ENCODE data around the gene HEPN1.
"Not testable (repeated sequence)": the region's sequence is repeated elsewhere in the genome, so short reads cannot be mapped to it uniquely, and the experiment has no call there.

Gene HEPN1

GRCh38 chr11:124951341-124951740 lies 32.3 kb downstream of the HEPN1 start:
- no peak overlapping the region for H3K4me3 Mint-ChIP-seq
- H3K9me3 Mint-ChIP-seq = peaks cover 4% of the 10 kb centered on the region
- no peaks in the 10 kb centered on the region for H3K27me3 Mint-ChIP-seq (ENCODE audit: low read depth)
- TF ChIP-seq CTCF (IDR thresholded peaks at IDR 0.05; ENCODE audit: unreplicated experiment in 3 of 3) = no peak
- H3K27ac Mint-ChIP-seq = no peak overlapping the region
- no peaks in the 10 kb centered on the region for H3K4me1 Mint-ChIP-seq
- H3K36me3 Mint-ChIP-seq (ENCODE audit: low read depth) = no peaks in the 10 kb centered on the region

GRCh38 chr11:124953753-124954589 lies 34.9 kb downstream of the HEPN1 start, which contains the start of gene CCDC15:
CCDC15 (plus strand) TSS chr11:124954202; CDS start chr11:124954733, 531 bp downstream.
- H3K36me3 Mint-ChIP-seq (ENCODE audit: low read depth) = no peaks in the 10 kb centered on the region
- no peak for TF ChIP-seq CTCF (IDR thresholded peaks at IDR 0.05; ENCODE audit: unreplicated experiment in 3 of 3)
- H3K4me3 Mint-ChIP-seq = no peak within 1 kb of the TSS
- no peaks in the 10 kb centered on the region for H3K9me3 Mint-ChIP-seq
- no peak within 1 kb of the TSS for H3K27ac Mint-ChIP-seq
- H3K4me1 Mint-ChIP-seq = no peaks in the 10 kb centered on the region
- no peaks in the 10 kb centered on the region for H3K27me3 Mint-ChIP-seq (ENCODE audit: low read depth)

GRCh38 chr11:124954590-124954955 lies 35.5 kb downstream of the HEPN1 start:
- Mint-ChIP-seq H3K4me3 (no peak overlapping the region), H3K4me1 (no peaks in the 10 kb centered on the region), H3K27ac (no peak overlapping the region), H3K9me3 (no peaks in the 10 kb centered on the region), H3K36me3 (ENCODE audit: low read depth) (no peaks in the 10 kb centered on the region), H3K27me3 (ENCODE audit: low read depth) (no peaks in the 10 kb centered on the region)
- TF ChIP-seq CTCF (IDR thresholded peaks at IDR 0.05; ENCODE audit: unreplicated experiment in 3 of 3) = no peak

- H3K9me3 Mint-ChIP-seq = no peaks in the 10 kb centered on the region
- no peak overlapping the region for H3K27ac Mint-ChIP-seq
- no peaks in the 10 kb centered on the region for H3K4me1 Mint-ChIP-seq
- H3K4me3 Mint-ChIP-seq = peak overlapping the region in 1 of 3 experiments; percentile 62
- no peaks in the 10 kb centered on the region for H3K27me3 Mint-ChIP-seq (ENCODE audit: low read depth)
- no peak for TF ChIP-seq CTCF (IDR thresholded peaks at IDR 0.05; ENCODE audit: unreplicated experiment in 3 of 3)
- no peaks in the 10 kb centered on the region for H3K36me3 Mint-ChIP-seq (ENCODE audit: low read depth)
Observed at GRCh38 chr11:124955035-124955434, 36.0 kb downstream of the HEPN1 start.

- Mint-ChIP-seq H3K4me1 (no peaks in the 10 kb centered on the region), H3K27ac (no peak overlapping the region), H3K4me3 (no peak overlapping the region), H3K9me3 (peaks cover 5% of the 10 kb centered on the region), H3K27me3 (ENCODE audit: low read depth) (no peaks in the 10 kb centered on the region), H3K36me3 (ENCODE audit: low read depth) (peaks cover 2% of the 10 kb centered on the region)
- peak; percentile 75 to 77 (median 77) for TF ChIP-seq CTCF (IDR thresholded peaks at IDR 0.05; ENCODE audit: unreplicated experiment in 3 of 3)
Observed at GRCh38 chr11:124961972-124962609, 43.0 kb downstream of the HEPN1 start.

GRCh38 chr11:124968197-124968596 lies 49.1 kb downstream of the HEPN1 start:
- not testable (repeated sequence) for H3K27me3 Mint-ChIP-seq (ENCODE audit: low read depth); H3K27ac Mint-ChIP-seq; H3K9me3 Mint-ChIP-seq; H3K4me3 Mint-ChIP-seq; H3K4me1 Mint-ChIP-seq
- H3K36me3 Mint-ChIP-seq (ENCODE audit: low read depth) = peaks cover 14% of the 10 kb centered on the region

All from nephron (organoid).